A673 (cell line): ENCODE measurements around the gene PNLIPRP2.

Experiments used
- CTCF ChIP-seq: fragments of 300-800, 200-600 bp; sonication (generic); conservative IDR thresholded peaks from 2 replicates; pipeline ENCODE4 v1.5.1; 2017; ENCODE audit warnings: low read depth, mild to moderate bottlenecking, antibody characterized with exemption, low read length, moderate library complexity, mixed read lengths
- EZH2 ChIP-seq: fragments of 200-600 bp; sonication (generic); IDR thresholded peaks from 2 replicates; pipeline ENCODE4 v1.6.1; 2017; ENCODE audit warnings: borderline replicate concordance, low read depth, mild to moderate bottlenecking, mixed read lengths, antibody characterized with exemption, low read length; ENCODE audit not compliant: poor library complexity, severe bottlenecking

- TF ChIP-seq CTCF = no peak
- TF ChIP-seq EZH2 = no peak
These were observed 9.6 kb upstream of the PNLIPRP2 start for GRCh38 chr10:116611153-116611545.
